SK-N-SH treated with all-trans-retinoic acid at 6 μM for 48 hours (cell line): ENCODE results near the gene GAGE13.
"Not testable (repeated sequence)": the region's sequence is repeated elsewhere in the genome, so short reads cannot be mapped to it uniquely, and the experiment has no call there.

Experiments used
- ATAC-seq: fragments of 200-7000 bp; cut with Tn5 transposase; 3 replicates; pipeline ENCODE4 v1.9.1; 2020; ENCODE audit warnings: mild to moderate bottlenecking, moderate library complexity
- ARNTL ChIP-seq: fragments of 450-650 bp; formaldehyde crosslinking; IDR thresholded peaks from 2 replicates; pipeline ENCODE4 v1.5.0; 2020; ENCODE audit warnings: low read depth, mild to moderate bottlenecking, moderate library complexity, borderline replicate concordance
- BACH2 ChIP-seq: fragments of 250-450 bp; sonication (Bioruptor Pico); IDR thresholded peaks from 2 replicates; pipeline ENCODE4 v1.9.0; 2021; ENCODE audit warnings: mild to moderate bottlenecking, borderline replicate concordance
- CSDC2 ChIP-seq: fragments of 250-450 bp; sonication (Bioruptor Pico); IDR thresholded peaks from 2 replicates; pipeline ENCODE4 v1.5.0; 2020; ENCODE audit warnings: mild to moderate bottlenecking, moderate library complexity
- ESRRG ChIP-seq: fragments of 250-450 bp; sonication (Bioruptor Pico); IDR thresholded peaks from 2 replicates; pipeline ENCODE4 v1.6.1; 2021; ENCODE audit warnings: mild to moderate bottlenecking
- GLIS3 ChIP-seq: fragments of 250-450 bp; sonication (Bioruptor Pico); IDR thresholded peaks from 2 replicates; pipeline ENCODE4 v1.5.0; 2020; ENCODE audit warnings: mild to moderate bottlenecking, moderate library complexity
- OSR1 ChIP-seq: fragments of 250-450 bp; sonication (Bioruptor Pico); IDR thresholded peaks from 2 replicates; pipeline ENCODE4 v1.8.0; 2022; ENCODE audit warnings: moderate library complexity, mild to moderate bottlenecking, inconsistent platforms
- PATZ1 ChIP-seq: fragments of 250-450 bp; sonication (Bioruptor Pico); IDR thresholded peaks from 2 replicates; pipeline ENCODE4 v1.8.0; 2020; ENCODE audit warnings: mild to moderate bottlenecking, moderate library complexity, borderline replicate concordance
- POU6F1 ChIP-seq: fragments of 250-450 bp; sonication (Bioruptor Pico); IDR thresholded peaks from 2 replicates; pipeline ENCODE4 v1.8.0; 2021; ENCODE audit warnings: low read depth, mild to moderate bottlenecking, moderate library complexity, borderline replicate concordance
- PPARA ChIP-seq: fragments of 250-450 bp; sonication (Bioruptor Pico); IDR thresholded peaks from 2 replicates; pipeline ENCODE4 v1.5.0; 2020; ENCODE audit warnings: mild to moderate bottlenecking, borderline replicate concordance
- RARB ChIP-seq: fragments of 250-450 bp; sonication (Bioruptor Pico); IDR thresholded peaks from 2 replicates; pipeline ENCODE4 v1.8.0; 2021; ENCODE audit warnings: mild to moderate bottlenecking, moderate library complexity
- SNAI2 ChIP-seq: fragments of 250-450 bp; sonication (Bioruptor Pico); IDR thresholded peaks from 2 replicates; pipeline ENCODE4 v1.5.0; 2020; ENCODE audit warnings: mild to moderate bottlenecking, moderate library complexity
- TCF4 ChIP-seq: fragments of 250-450 bp; sonication (Bioruptor Pico); IDR thresholded peaks from 2 replicates; pipeline ENCODE4 v1.8.0; 2021; ENCODE audit warnings: mild to moderate bottlenecking, moderate library complexity, borderline replicate concordance
- TOX ChIP-seq: fragments of 250-450 bp; sonication (Bioruptor Pico); IDR thresholded peaks from 2 replicates; pipeline ENCODE4 v1.8.0; 2021; ENCODE audit warnings: mild to moderate bottlenecking, moderate library complexity, borderline replicate concordance
- TSHZ2 ChIP-seq: fragments of 250-450 bp; sonication (Bioruptor Pico); IDR thresholded peaks from 2 replicates; pipeline ENCODE4 v1.5.0; 2020; ENCODE audit warnings: mild to moderate bottlenecking, moderate library complexity
- ZC3H10 ChIP-seq: fragments of 250-450 bp; sonication (Bioruptor Pico); IDR thresholded peaks from 2 replicates; pipeline ENCODE4 v1.5.1; 2021; ENCODE audit warnings: mild to moderate bottlenecking, moderate library complexity
- ZFP3 ChIP-seq: fragments of 250-450 bp; sonication (Bioruptor Pico); IDR thresholded peaks from 2 replicates; pipeline ENCODE4 v1.5.0; 2020; ENCODE audit warnings: mild to moderate bottlenecking, moderate library complexity
- ZFP30 ChIP-seq: fragments of 450-650 bp; formaldehyde crosslinking; IDR thresholded peaks from 2 replicates; pipeline ENCODE4 v1.5.0; 2022; ENCODE audit warnings: mild to moderate bottlenecking, moderate library complexity
- ZNF565 ChIP-seq: fragments of 450-650 bp; formaldehyde crosslinking; conservative IDR thresholded peaks from 2 replicates; pipeline ENCODE4 v1.5.0; 2020; ENCODE audit warnings: low read depth, mild to moderate bottlenecking, moderate library complexity
- ZNF70 ChIP-seq: fragments of 450-650 bp; formaldehyde crosslinking; IDR thresholded peaks from 2 replicates; pipeline ENCODE4 v1.5.0; 2020; ENCODE audit warnings: mild to moderate bottlenecking, moderate library complexity
- ZNF8 ChIP-seq: fragments of 450-650 bp; formaldehyde crosslinking; IDR thresholded peaks from 2 replicates; pipeline ENCODE4 v1.5.0; 2020; ENCODE audit warnings: mild to moderate bottlenecking, moderate library complexity
- TF ChIP-seq, protein P1 (sequence below): fragments of 250-450 bp; sonication (Bioruptor Pico); IDR thresholded peaks from 2 replicates; pipeline ENCODE4 v1.5.1; 2020; ENCODE audit warnings: low read depth, mild to moderate bottlenecking, moderate library complexity
- TF ChIP-seq, protein P2 (sequence below): fragments of 250-450 bp; sonication (Bioruptor Pico); IDR thresholded peaks from 2 replicates; pipeline ENCODE4 v1.5.1; 2021; ENCODE audit warnings: mild to moderate bottlenecking, moderate library complexity

The GAGE13 gene

DNA sequence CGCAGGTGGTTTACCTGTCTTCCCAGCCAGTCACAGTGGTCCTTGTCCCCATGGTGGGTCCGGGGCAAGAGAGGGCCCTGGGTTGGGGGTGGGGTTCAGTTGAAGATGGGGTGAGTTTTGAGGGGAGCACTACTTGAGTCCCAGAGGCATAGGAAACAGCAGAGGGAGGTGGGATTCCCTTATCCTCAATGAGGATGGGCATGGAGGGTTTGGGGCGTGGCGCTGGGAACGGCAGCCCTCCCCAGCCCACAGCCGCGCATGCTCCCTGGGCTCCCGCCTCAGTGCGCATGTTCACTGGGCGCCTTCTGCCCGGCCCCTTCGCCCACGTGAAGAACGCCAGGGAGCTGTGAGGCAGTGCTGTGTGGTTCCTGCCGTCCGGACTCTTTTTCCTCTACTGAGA is at the start of gene GAGE13:
GAGE13 (plus strand) TSS at position 301 of the 400 bp plus-strand sequence. CDS start 1,156 bp downstream, outside the sequence.
- not testable (repeated sequence) for ATAC-seq

- ATAC-seq: peak; percentile 85
- TF ChIP-seq ZNF70 (CRISPR knock-in tag) (no peak), ARNTL (CRISPR knock-in tag) (no peak), POU6F1 (CRISPR knock-in tag) (no peak), ZFP3 (CRISPR knock-in tag) (no peak), ZNF8 (CRISPR knock-in tag) (no peak), PATZ1 (CRISPR knock-in tag) (no peak), CSDC2 (no peak), BACH2 (CRISPR knock-in tag) (no peak), RARB (no peak), TOX (CRISPR knock-in tag) (no peak), OSR1 (CRISPR knock-in tag) (no peak), SNAI2 (CRISPR knock-in tag) (no peak), ESRRG (no peak), ZC3H10 (CRISPR knock-in tag) (no peak), TCF4 (CRISPR knock-in tag) (no peak), TSHZ2 (no peak), ZFP30 (CRISPR knock-in tag) (no peak), GLIS3 (CRISPR knock-in tag) (no peak)
- TF ChIP-seq, protein P1, sequence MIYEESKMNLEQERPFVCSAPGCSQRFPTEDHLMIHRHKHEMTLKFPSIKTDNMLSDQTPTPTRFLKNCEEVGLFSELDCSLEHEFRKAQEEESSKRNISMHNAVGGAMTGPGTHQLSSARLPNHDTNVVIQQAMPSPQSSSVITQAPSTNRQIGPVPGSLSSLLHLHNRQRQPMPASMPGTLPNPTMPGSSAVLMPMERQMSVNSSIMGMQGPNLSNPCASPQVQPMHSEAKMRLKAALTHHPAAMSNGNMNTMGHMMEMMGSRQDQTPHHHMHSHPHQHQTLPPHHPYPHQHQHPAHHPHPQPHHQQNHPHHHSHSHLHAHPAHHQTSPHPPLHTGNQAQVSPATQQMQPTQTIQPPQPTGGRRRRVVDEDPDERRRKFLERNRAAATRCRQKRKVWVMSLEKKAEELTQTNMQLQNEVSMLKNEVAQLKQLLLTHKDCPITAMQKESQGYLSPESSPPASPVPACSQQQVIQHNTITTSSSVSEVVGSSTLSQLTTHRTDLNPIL: no peak
- TF ChIP-seq, protein P2, sequence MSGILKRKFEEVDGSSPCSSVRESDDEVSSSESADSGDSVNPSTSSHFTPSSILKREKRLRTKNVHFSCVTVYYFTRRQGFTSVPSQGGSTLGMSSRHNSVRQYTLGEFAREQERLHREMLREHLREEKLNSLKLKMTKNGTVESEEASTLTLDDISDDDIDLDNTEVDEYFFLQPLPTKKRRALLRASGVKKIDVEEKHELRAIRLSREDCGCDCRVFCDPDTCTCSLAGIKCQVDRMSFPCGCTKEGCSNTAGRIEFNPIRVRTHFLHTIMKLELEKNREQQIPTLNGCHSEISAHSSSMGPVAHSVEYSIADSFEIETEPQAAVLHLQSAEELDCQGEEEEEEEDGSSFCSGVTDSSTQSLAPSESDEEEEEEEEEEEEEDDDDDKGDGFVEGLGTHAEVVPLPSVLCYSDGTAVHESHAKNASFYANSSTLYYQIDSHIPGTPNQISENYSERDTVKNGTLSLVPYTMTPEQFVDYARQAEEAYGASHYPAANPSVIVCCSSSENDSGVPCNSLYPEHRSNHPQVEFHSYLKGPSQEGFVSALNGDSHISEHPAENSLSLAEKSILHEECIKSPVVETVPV (CRISPR knock-in tag): no peak
Observed at GRCh38 chrX:49282647-49283011, 48.8 kb upstream of the GAGE13 start.

DNA sequence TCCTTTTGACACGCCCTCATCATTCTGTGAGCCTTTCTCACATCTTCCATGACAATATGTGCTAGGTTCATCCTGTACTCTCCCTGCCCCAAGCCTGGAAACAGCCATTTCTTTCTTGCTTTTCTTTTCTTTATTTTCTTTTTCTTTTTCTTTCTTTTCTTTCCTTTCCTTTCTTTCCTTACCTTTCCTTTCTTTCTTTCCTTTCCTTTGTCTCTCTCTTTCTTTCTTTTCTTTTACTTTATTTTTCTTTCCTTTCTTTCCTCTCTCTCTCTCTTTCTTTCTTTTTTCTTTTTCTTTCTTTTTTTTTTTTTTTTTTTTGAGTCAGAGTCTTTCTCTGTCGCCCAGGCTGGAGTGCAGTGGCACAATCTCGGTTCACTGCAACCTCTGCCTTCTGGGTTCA is 47.2 kb upstream of the GAGE13 start:
- TF ChIP-seq PPARA (CRISPR knock-in tag): no peak
- no peak for TF ChIP-seq ZFP3 (CRISPR knock-in tag)
- TF ChIP-seq ZNF565 (CRISPR knock-in tag): no peak
- TF ChIP-seq ZNF8 (CRISPR knock-in tag): no peak
- no peak for TF ChIP-seq ZC3H10 (CRISPR knock-in tag)
- TF ChIP-seq ARNTL (CRISPR knock-in tag): no peak
- TF ChIP-seq, protein P2 (CRISPR knock-in tag): no peak
- no peak for TF ChIP-seq POU6F1 (CRISPR knock-in tag)
- no peak for TF ChIP-seq TCF4 (CRISPR knock-in tag)
- TF ChIP-seq GLIS3 (CRISPR knock-in tag): no peak
- TF ChIP-seq, protein P1: no peak
- no peak for ATAC-seq
